ENCODE measurements around the gene IQGAP2.

The IQGAP2 gene

GRCh38 chr5:76537073-76537543 lies 134.0 kb downstream of the IQGAP2 start:
- no peaks in the 10 kb centered on the region; the same call in 1 of the 2 replicates for H3K36me3 ChIP-seq (ENCODE audit: control insufficient read depth, insufficient read depth, low read length)
- no peak overlapping the region for H3K4me3 ChIP-seq (replicated peaks; ENCODE audit: low read depth, low read length)
- DNase-seq (ENCODE audit: extremely low read depth, insufficient read length) = no peak
- TF ChIP-seq, protein P1, sequence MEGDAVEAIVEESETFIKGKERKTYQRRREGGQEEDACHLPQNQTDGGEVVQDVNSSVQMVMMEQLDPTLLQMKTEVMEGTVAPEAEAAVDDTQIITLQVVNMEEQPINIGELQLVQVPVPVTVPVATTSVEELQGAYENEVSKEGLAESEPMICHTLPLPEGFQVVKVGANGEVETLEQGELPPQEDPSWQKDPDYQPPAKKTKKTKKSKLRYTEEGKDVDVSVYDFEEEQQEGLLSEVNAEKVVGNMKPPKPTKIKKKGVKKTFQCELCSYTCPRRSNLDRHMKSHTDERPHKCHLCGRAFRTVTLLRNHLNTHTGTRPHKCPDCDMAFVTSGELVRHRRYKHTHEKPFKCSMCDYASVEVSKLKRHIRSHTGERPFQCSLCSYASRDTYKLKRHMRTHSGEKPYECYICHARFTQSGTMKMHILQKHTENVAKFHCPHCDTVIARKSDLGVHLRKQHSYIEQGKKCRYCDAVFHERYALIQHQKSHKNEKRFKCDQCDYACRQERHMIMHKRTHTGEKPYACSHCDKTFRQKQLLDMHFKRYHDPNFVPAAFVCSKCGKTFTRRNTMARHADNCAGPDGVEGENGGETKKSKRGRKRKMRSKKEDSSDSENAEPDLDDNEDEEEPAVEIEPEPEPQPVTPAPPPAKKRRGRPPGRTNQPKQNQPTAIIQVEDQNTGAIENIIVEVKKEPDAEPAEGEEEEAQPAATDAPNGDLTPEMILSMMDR (IDR thresholded peaks at IDR 0.05; ENCODE audit: insufficient read depth, low read length, poor library complexity, severe bottlenecking) = no peak
- no peaks in the 10 kb centered on the region for H3K27me3 ChIP-seq (replicated peaks; ENCODE audit: control insufficient read depth, insufficient read depth, low read length)

- H3K36me3 ChIP-seq (ENCODE audit: control insufficient read depth, insufficient read depth, low read length) = no peaks in the 10 kb centered on the region
- TF ChIP-seq, protein P1 (IDR thresholded peaks at IDR 0.05; ENCODE audit: insufficient read depth, low read length, poor library complexity, severe bottlenecking) = no peak
- H3K27me3 ChIP-seq (replicated peaks; ENCODE audit: control insufficient read depth, insufficient read depth, low read length) = no peaks in the 10 kb centered on the region
- DNase-seq (ENCODE audit: extremely low read depth, insufficient read length) = no peak
- no peak overlapping the region for H3K4me3 ChIP-seq (replicated peaks; ENCODE audit: low read depth, low read length)
Observed at GRCh38 chr5:76542241-76542640, 139.2 kb downstream of the IQGAP2 start.

DNA sequence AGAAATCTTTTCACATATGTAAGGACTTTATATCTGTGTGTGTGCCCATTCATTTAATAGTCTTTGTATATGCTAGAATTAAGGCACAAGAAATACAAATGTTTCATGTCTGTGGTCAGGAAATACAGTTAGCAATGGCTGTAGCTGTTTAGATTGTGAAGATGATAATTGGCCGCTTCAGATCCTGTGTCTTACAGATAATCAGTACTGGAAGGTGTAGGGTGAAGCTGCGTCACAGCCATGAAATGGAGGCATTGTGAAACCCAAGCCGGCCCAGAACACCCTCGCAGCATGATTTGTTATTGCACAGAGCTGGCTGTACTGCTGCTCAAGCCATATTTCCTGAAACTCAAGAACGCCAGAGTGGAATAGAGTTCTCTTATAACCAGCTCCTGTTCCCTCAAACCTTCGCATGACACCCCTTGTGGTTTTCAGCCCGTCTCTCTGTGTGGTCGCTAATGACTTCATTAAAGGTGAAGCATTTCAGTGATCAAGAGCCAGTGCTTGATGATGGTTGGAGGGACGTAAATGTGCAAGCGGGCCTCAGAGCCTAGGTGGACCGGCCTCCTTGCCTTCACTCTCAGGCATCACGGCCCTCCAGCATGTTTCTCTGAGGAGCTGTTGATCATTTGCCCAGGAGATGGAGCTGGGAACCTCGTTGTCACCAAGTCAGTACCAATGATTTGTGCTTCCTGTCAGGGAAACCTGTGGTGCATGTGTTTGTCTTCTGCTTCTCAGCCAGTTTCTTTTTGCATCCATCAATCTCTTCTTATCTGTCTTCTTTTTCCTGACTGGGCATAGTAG lies 140.0 kb downstream of the IQGAP2 start:
- TF ChIP-seq, protein P1 (IDR thresholded peaks at IDR 0.05; ENCODE audit: insufficient read depth, low read length, poor library complexity, severe bottlenecking) = no peak
- DNase-seq (ENCODE audit: extremely low read depth, insufficient read length) = peak; percentile 6
- H3K36me3 ChIP-seq (ENCODE audit: control insufficient read depth, insufficient read depth, low read length) = no peaks in the 10 kb centered on the region
- H3K4me3 ChIP-seq (replicated peaks; ENCODE audit: low read depth, low read length) = no peak overlapping the region
- H3K27me3 ChIP-seq (replicated peaks; ENCODE audit: control insufficient read depth, insufficient read depth, low read length) = no peaks in the 10 kb centered on the region

DNA sequence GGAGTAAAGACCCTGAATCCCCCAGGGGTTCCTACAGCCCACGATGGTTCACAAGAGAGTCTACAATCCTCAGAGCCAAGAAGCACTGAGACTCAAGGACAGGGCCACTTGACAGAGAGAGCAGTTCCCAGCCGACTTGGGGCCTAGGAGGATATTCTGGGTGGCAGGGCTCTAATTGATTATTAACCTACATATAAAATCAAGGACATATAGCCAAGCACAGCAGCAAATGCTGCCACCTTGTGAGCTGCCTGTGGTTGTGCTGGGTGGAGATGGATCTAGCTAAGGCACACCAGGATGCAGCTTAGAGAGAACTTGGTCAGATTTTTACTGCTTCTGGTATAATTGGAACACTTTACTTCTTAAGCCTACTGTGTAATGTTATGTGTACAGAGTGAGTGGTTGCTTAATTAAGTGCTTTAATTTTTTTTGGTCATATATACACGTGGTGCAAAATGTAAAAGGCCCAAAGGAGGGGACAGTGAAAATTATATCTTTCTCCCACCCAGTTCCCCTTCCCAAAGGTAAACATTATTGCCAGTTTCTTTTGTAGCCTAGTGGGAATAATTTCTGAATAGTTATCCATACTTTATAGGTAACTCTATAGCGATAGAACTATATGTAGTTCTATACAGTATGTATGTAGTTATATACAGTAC lies 141.3 kb downstream of the IQGAP2 start:
- no peak for DNase-seq (ENCODE audit: extremely low read depth, insufficient read length)
- TF ChIP-seq, protein P1 (IDR thresholded peaks at IDR 0.05; ENCODE audit: insufficient read depth, low read length, poor library complexity, severe bottlenecking) = peak; percentile 57

DNA sequence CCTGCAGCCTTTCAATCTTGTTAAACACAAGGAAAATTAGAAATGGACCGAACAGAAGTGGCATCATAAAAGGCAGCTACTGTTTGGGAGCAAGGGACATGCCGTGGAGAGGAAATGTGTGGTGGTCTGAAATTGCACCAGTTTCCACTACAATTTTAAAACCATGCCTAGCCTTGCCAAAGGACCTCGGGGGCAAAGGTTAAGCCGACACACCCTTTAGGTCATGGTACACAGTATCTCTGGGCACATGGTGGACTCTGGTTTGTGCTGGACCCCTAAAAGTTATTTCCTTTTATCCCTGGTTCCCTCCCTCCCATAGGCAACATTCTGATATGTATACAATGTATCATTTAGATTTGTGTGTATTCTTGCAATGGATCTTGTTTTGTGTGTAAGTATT lies 142.1 kb downstream of the IQGAP2 start:
- no peaks in the 10 kb centered on the region for H3K27me3 ChIP-seq (replicated peaks; ENCODE audit: control insufficient read depth, insufficient read depth, low read length)
- DNase-seq (ENCODE audit: extremely low read depth, insufficient read length) = no peak
- no peaks in the 10 kb centered on the region for H3K36me3 ChIP-seq (ENCODE audit: control insufficient read depth, insufficient read depth, low read length)
- TF ChIP-seq, protein P1 (IDR thresholded peaks at IDR 0.05; ENCODE audit: insufficient read depth, low read length, poor library complexity, severe bottlenecking) = no peak
- no peak overlapping the region for H3K4me3 ChIP-seq (replicated peaks; ENCODE audit: low read depth, low read length)

More for the DNA sequence above, 141.3 kb downstream of the IQGAP2 start:
- no peaks in the 10 kb centered on the region for H3K36me3 ChIP-seq (ENCODE audit: control insufficient read depth, insufficient read depth, low read length)
- H3K27me3 ChIP-seq (replicated peaks; ENCODE audit: control insufficient read depth, insufficient read depth, low read length) = no peaks in the 10 kb centered on the region
- H3K4me3 ChIP-seq (replicated peaks; ENCODE audit: low read depth, low read length) = no peak overlapping the region

All from GM06990 (cell line).